ENCODE results near the gene TMEM17.

TMEM17 gene

GRCh38 chr2:62486439-62486765 is 19.6 kb downstream of the TMEM17 start:
- H3K4me1 ChIP-seq (ENCODE audit: insufficient read depth, low read length) = peaks cover 5% of the 10 kb centered on the region; the same call in 1 of the 2 replicates
- H3K36me3 ChIP-seq (ENCODE audit: insufficient read depth, low read length) = no peaks in the 10 kb centered on the region
- 85% methylated on average over 1 of the region's 1 CpG for WGBS
- H3K27ac ChIP-seq (ENCODE audit: low read depth, low read length) = no peak overlapping the region
- no peak overlapping the region for H3K4me3 ChIP-seq (ENCODE audit: low read length)
- no peaks in the 10 kb centered on the region for H3K9me3 ChIP-seq (ENCODE audit: insufficient read depth, low read depth, low read length)
- no peaks in the 10 kb centered on the region for H3K27me3 ChIP-seq (ENCODE audit: insufficient read depth, low read length)
- no peak overlapping the region for H3K9ac ChIP-seq (ENCODE audit: low read depth, low read length)

- no peak overlapping the region for H3K27ac ChIP-seq (ENCODE audit: low read depth, low read length)
- WGBS = 91% methylated on average over 5 of the region's 5 CpGs
- H3K4me3 ChIP-seq (ENCODE audit: low read length) = no peak overlapping the region
- H3K9me3 ChIP-seq (ENCODE audit: insufficient read depth, low read depth, low read length) = no peaks in the 10 kb centered on the region
- no peaks in the 10 kb centered on the region for H3K27me3 ChIP-seq (ENCODE audit: insufficient read depth, low read length)
- no peak overlapping the region for H3K9ac ChIP-seq (ENCODE audit: low read depth, low read length)
- H3K36me3 ChIP-seq (ENCODE audit: insufficient read depth, low read length) = no peaks in the 10 kb centered on the region
- H3K4me1 ChIP-seq (ENCODE audit: insufficient read depth, low read length) = peaks cover 5% of the 10 kb centered on the region; the same call in 1 of the 2 replicates
These were observed 20.1 kb downstream of the TMEM17 start for GRCh38 chr2:62485761-62486438.

DNA sequence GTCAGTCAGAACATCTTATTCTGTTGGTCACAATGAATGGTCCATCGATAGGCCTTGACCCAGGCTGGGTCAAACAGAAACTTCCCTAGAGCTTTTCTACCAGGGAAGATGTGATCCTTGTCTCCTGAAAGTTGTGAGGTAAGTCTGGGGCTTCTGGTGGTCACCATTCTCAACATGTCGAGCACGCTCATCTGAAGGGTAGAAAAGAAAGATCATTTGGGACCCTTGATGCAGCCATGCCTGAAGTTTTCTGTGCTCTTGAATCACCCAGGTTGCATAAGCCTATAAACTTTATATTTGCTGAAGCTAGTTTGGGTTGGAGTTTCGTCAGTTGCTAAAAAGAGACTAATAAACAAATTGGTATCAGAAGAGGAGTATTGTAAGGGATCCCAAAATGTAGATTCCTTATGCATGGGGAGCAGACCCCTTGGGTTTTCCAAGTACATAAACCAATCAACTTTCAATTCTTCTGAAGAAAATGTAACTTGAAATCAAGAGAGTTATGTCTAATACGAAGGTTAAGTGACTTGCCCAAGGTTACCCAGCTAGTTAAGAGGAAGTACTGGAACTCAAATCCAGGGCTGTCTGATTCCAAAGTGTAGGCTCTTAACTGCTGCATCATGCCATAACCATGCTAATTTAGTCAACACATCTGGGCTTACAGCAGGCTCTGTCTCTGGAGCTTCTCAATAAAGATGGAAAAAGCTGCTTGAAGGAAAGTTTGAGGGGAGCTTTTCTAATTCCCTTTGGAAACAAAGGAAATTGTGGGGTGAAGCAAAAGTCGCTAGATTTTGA is 23.2 kb downstream of the TMEM17 start:
- Histone ChIP-seq H3K9me3 (ENCODE audit: insufficient read depth, low read depth, low read length) (no peaks in the 10 kb centered on the region), H3K36me3 (ENCODE audit: insufficient read depth, low read length) (no peaks in the 10 kb centered on the region), H3K27ac (ENCODE audit: low read depth, low read length) (no peak overlapping the region), H3K4me1 (ENCODE audit: insufficient read depth, low read length) (peaks cover 9% of the 10 kb centered on the region; the same call in 1 of the 2 replicates), H3K4me3 (ENCODE audit: low read length) (no peak overlapping the region), H3K9ac (ENCODE audit: low read depth, low read length) (no peak overlapping the region), H3K27me3 (ENCODE audit: insufficient read depth, low read length) (no peaks in the 10 kb centered on the region)
- WGBS = 92% methylated on average over 6 of the region's 6 CpGs

GRCh38 chr2:62479917-62480316 is 26.1 kb downstream of the TMEM17 start:
- Histone ChIP-seq H3K27ac (ENCODE audit: low read depth, low read length) (no peak overlapping the region), H3K36me3 (ENCODE audit: insufficient read depth, low read length) (no peaks in the 10 kb centered on the region), H3K4me1 (ENCODE audit: insufficient read depth, low read length) (peaks cover 15% of the 10 kb centered on the region; the same call in 1 of the 2 replicates), H3K9ac (ENCODE audit: low read depth, low read length) (no peak overlapping the region), H3K9me3 (ENCODE audit: insufficient read depth, low read depth, low read length) (no peaks in the 10 kb centered on the region), H3K4me3 (ENCODE audit: low read length) (no peak overlapping the region), H3K27me3 (ENCODE audit: insufficient read depth, low read length) (no peaks in the 10 kb centered on the region)
- WGBS = 95% methylated on average over 2 of the region's 3 CpGs

DNA sequence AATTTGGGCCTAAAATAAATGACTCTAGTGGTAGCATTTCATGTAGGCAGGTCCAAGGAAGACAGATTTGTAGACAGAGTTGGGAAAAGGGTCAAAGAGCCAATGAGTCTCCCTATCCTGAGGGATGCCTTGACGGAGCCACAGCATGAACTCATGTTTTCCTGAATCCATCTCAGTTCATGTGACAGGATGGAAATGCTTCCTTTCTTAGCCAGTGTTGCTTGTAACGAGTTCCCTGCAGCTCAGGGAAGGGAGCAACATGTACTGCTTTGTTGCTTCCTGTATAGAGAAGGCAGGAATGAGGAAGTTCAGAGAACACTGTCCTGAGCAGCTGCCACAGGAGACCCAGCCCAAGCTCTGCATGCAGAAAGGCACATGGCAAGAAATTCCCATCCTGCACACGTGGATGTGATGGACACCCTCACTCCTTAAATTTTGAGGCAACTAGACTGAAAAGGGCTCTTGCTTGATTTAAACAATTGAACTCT is 27.9 kb downstream of the TMEM17 start:
- Histone ChIP-seq H3K9me3 (ENCODE audit: insufficient read depth, low read depth, low read length) (no peaks in the 10 kb centered on the region), H3K9ac (ENCODE audit: low read depth, low read length) (no peak overlapping the region), H3K4me3 (ENCODE audit: low read length) (no peak overlapping the region), H3K27ac (ENCODE audit: low read depth, low read length) (no peak overlapping the region), H3K36me3 (ENCODE audit: insufficient read depth, low read length) (no peaks in the 10 kb centered on the region), H3K27me3 (ENCODE audit: insufficient read depth, low read length) (no peaks in the 10 kb centered on the region), H3K4me1 (ENCODE audit: insufficient read depth, low read length) (peaks cover 20% of the 10 kb centered on the region; the same call in 1 of the 2 replicates)
- 76% methylated on average over 3 of the region's 3 CpGs for WGBS

- H3K27ac ChIP-seq (ENCODE audit: low read depth, low read length) = no peak overlapping the region
- no peak overlapping the region for H3K4me3 ChIP-seq (ENCODE audit: low read length)
- 90% methylated on average over 4 of the region's 4 CpGs for WGBS
- H3K27me3 ChIP-seq (ENCODE audit: insufficient read depth, low read length) = no peaks in the 10 kb centered on the region
- no peak overlapping the region for H3K9ac ChIP-seq (ENCODE audit: low read depth, low read length)
- no peaks in the 10 kb centered on the region for H3K9me3 ChIP-seq (ENCODE audit: insufficient read depth, low read depth, low read length)
- H3K36me3 ChIP-seq (ENCODE audit: insufficient read depth, low read length) = no peaks in the 10 kb centered on the region
- peaks cover 20% of the 10 kb centered on the region; the same call in 1 of the 2 replicates for H3K4me1 ChIP-seq (ENCODE audit: insufficient read depth, low read length)
These were observed 28.4 kb downstream of the TMEM17 start for GRCh38 chr2:62477573-62477972.

- H3K27ac ChIP-seq (ENCODE audit: low read depth, low read length) = no peak overlapping the region
- no peaks in the 10 kb centered on the region for H3K9me3 ChIP-seq (ENCODE audit: insufficient read depth, low read depth, low read length)
- WGBS = 72% methylated on average over 21 of the region's 21 CpGs
- no peaks in the 10 kb centered on the region for H3K36me3 ChIP-seq (ENCODE audit: insufficient read depth, low read length)
- peaks cover 20% of the 10 kb centered on the region; the same call in 1 of the 2 replicates for H3K4me1 ChIP-seq (ENCODE audit: insufficient read depth, low read length)
- no peaks in the 10 kb centered on the region for H3K27me3 ChIP-seq (ENCODE audit: insufficient read depth, low read length)
- no peak overlapping the region for H3K4me3 ChIP-seq (ENCODE audit: low read length)
- no peak overlapping the region for H3K9ac ChIP-seq (ENCODE audit: low read depth, low read length)
These were observed 30.6 kb downstream of the TMEM17 start for GRCh38 chr2:62475172-62476011.

DNA sequence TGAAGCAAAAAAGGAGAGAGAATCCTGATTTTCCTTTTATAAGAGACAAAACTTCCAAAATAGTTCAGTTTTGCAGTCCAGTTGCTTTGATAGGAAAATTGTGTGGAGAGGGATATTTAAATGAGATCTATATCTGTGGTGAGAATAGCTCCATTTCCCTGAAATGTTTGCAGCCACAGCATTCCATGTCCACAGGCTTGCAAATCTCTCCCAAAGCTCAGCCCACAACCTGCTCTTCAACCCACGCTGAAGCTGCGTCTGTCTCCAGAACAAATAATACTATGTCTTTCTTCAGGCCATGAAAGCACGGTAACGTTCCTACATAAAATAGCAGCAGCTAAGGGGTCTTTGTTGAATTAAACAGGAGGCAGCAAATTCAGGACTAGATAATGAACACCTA is 31.8 kb downstream of the TMEM17 start:
- Histone ChIP-seq H3K27me3 (ENCODE audit: insufficient read depth, low read length) (no peaks in the 10 kb centered on the region), H3K9ac (ENCODE audit: low read depth, low read length) (no peak overlapping the region), H3K27ac (ENCODE audit: low read depth, low read length) (no peak overlapping the region), H3K36me3 (ENCODE audit: insufficient read depth, low read length) (no peaks in the 10 kb centered on the region), H3K9me3 (ENCODE audit: insufficient read depth, low read depth, low read length) (no peaks in the 10 kb centered on the region), H3K4me1 (ENCODE audit: insufficient read depth, low read length) (peaks cover 20% of the 10 kb centered on the region; the same call in 1 of the 2 replicates), H3K4me3 (ENCODE audit: low read length) (no peak overlapping the region)
- 89% methylated on average over 4 of the region's 4 CpGs for WGBS

DNA sequence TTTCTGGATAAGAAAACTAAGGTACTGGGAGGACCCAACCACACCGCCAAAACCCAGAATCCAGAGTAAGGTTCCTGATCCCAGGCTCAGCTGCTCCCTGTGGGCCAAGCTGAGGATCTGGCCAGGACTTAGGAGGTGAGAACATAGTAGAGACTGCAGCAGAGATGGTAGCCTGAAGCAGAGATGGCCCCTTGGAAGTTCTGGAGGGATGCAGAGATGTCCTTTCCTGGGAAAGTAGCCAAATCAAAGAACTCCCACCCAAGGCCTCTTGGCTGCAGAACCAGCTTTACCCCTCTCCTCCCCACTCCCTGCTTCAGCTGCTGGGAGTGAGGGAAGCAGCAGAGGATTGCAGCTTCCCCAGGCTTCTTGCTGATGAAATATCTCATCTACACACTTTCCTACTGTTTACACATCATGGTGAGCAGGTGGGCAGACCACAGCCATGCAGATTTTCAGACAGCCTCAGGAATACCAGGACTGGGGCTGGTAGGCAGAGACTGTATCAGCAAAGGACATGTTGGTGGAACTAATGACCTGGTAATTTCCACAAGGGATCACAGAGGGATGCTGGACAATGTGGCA is 32.7 kb downstream of the TMEM17 start:
- Histone ChIP-seq H3K27ac (ENCODE audit: low read depth, low read length) (no peak overlapping the region), H3K27me3 (ENCODE audit: insufficient read depth, low read length) (no peaks in the 10 kb centered on the region), H3K9me3 (ENCODE audit: insufficient read depth, low read depth, low read length) (no peaks in the 10 kb centered on the region), H3K9ac (ENCODE audit: low read depth, low read length) (no peak overlapping the region), H3K36me3 (ENCODE audit: insufficient read depth, low read length) (no peaks in the 10 kb centered on the region), H3K4me1 (ENCODE audit: insufficient read depth, low read length) (peaks cover 20% of the 10 kb centered on the region; the same call in 1 of the 2 replicates), H3K4me3 (ENCODE audit: low read length) (no peak overlapping the region)
- 93% methylated on average over 1 of the region's 1 CpG for WGBS

DNA sequence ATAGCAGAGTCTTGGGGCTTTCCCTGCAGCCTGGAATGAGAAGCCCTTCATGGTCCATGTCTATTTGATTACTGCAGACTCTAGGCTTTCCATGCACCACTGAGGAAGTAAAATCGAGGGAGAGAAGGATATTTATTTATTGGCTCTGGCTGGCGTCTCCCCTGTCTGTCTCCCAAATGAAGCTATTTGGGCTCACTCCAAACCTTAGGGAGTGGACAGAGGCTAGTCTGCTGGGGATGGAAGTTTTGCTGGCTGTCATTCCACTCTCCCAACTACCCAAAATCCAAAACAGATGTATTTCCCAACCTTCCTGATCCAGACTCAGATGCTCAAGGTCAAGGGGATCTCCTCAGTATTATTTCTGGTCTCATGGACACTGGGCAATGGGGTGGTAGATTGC is 33.7 kb downstream of the TMEM17 start:
- Histone ChIP-seq H3K9ac (ENCODE audit: low read depth, low read length) (no peak overlapping the region), H3K27me3 (ENCODE audit: insufficient read depth, low read length) (no peaks in the 10 kb centered on the region), H3K27ac (ENCODE audit: low read depth, low read length) (no peak overlapping the region), H3K36me3 (ENCODE audit: insufficient read depth, low read length) (no peaks in the 10 kb centered on the region), H3K9me3 (ENCODE audit: insufficient read depth, low read depth, low read length) (no peaks in the 10 kb centered on the region), H3K4me1 (ENCODE audit: insufficient read depth, low read length) (peaks cover 26% of the 10 kb centered on the region; the same call in 1 of the 2 replicates), H3K4me3 (ENCODE audit: low read length) (no peak overlapping the region)
- WGBS = 79% methylated on average over 2 of the region's 2 CpGs

Measured in HUES64 (cell line).